CD4-positive, alpha-beta T cell (primary cell): ENCODE measurements around the gene PIK3CD. TPM values are rescaled to one million over a fixed set of nuclear protein-coding genes. Genes with fewer than 3 reads are reported as not detected.

ENCODE experiments used
- ATAC-seq: fragments of 200-7000 bp; cut with Tn5 transposase; one replicate; pipeline ENCODE4 v1.10.0; 2022; ENCODE audit warnings: mild to moderate bottlenecking; ENCODE audit not compliant: poor library complexity
- CTCF ChIA-PET: fragments of 350-600 bp; sonication (Branson Sonifier 250); formaldehyde crosslinking; loops from one replicate; lab custom pipeline; 2021; ENCODE audit warnings: antibody characterized with exemption, inconsistent platforms; lab: Charles Lee
- POLR2A ChIA-PET: fragments of 350-600 bp; sonication (Branson Sonifier 250); formaldehyde crosslinking; loops from one replicate; lab custom pipeline; 2021; ENCODE audit warnings: antibody characterized with exemption, inconsistent platforms; lab: Charles Lee
- DNase-seq, 14 experiments: peaks; one replicate each; pipeline ENCODE4 v3.0.0-alpha.2; 2013 to 2020; ENCODE audit warnings: mixed read lengths in 2 of 14
- H3K27ac ChIP-seq, 2 donors: one replicate each; pipeline versions ENCODE4 v1.5.1 to v1.7.0; 2013; ENCODE audit warnings: low read length in 2 of 2, low read depth in 1 of 2, mild to moderate bottlenecking in 1 of 2
- H3K27me3 ChIP-seq, 2 experiments: 1 replicate in 1 of 2; 2 replicates in 1 of 2; pipeline versions ENCODE4 v1.6.1 to v1.7.0; 2013; ENCODE audit warnings: low read length in 2 of 2, control low read depth in 1 of 2, mild to moderate bottlenecking in 1 of 2, moderate library complexity in 1 of 2; ENCODE audit not compliant: insufficient read depth in 2 of 2, control insufficient read depth in 1 of 2
- H3K36me3 ChIP-seq: one replicate; pipeline ENCODE4 v1.6.1; 2013; ENCODE audit warnings: low read length, control low read depth; ENCODE audit not compliant: insufficient read depth
- H3K4me1 ChIP-seq: one replicate; pipeline ENCODE4 v1.6.1; 2013; ENCODE audit warnings: low read length, control low read depth; ENCODE audit not compliant: insufficient read depth
- H3K4me3 ChIP-seq: one replicate; pipeline ENCODE4 v1.5.1; 2013; ENCODE audit warnings: mild to moderate bottlenecking, low read length, moderate library complexity
- H3K9me3 ChIP-seq, 2 experiments: 1 replicate in 1 of 2; 2 replicates in 1 of 2; pipeline versions ENCODE4 v1.6.1 to v1.7.0; 2013; ENCODE audit warnings: low read length in 2 of 2, mild to moderate bottlenecking in 2 of 2, control low read depth in 1 of 2, moderate library complexity in 1 of 2; ENCODE audit not compliant: control insufficient read depth in 1 of 2, insufficient read depth in 1 of 2
- H3K27ac Mint-ChIP-seq: one replicate; pipeline ENCODE4 v1.8.0; 2020; ENCODE audit warnings: mixed read lengths
- H3K27me3 Mint-ChIP-seq: one replicate; pipeline ENCODE4 v1.8.0; 2021; ENCODE audit warnings: mixed read lengths
- H3K36me3 Mint-ChIP-seq: one replicate; pipeline ENCODE4 v1.8.0; 2021; ENCODE audit warnings: low read depth, mixed read lengths
- H3K4me1 Mint-ChIP-seq: one replicate; pipeline ENCODE4 v1.8.0; 2021; ENCODE audit warnings: low read depth, mixed read lengths
- H3K4me3 Mint-ChIP-seq: one replicate; pipeline ENCODE4 v1.8.0; 2020; ENCODE audit warnings: mild to moderate bottlenecking, mixed read lengths
- H3K9me3 Mint-ChIP-seq: one replicate; pipeline ENCODE4 v1.8.0; 2020; ENCODE audit warnings: mixed read lengths
- intact Hi-C, 2 experiments: fragments of 100-400 bp; cut with DNase I in 1 of 2; cut with micrococcal nuclease in 1 of 2; formaldehyde crosslinking; loops; one replicate each; pipeline versions ENCODE4 v1.15.1 to v1.9.0; 2023 to 2025; cut with DNase I, micrococcal nuclease
- total RNA-seq, 174 experiments: library from RNA in 2 of 174; stranded (reverse) in 2 of 174; gene quantifications; one replicate each; pipeline ENCODE4 v1.2.3 and lab custom pipeline; 2021 to 2026
- TF ChIP-seq, protein P1 (sequence below): fragments of 200-600 bp; IDR thresholded peaks from one replicate; pipeline ENCODE4 v1.8.0; 2022; ENCODE audit warnings: antibody characterized with exemption, mild to moderate bottlenecking

PIK3CD gene
- total RNA-seq, 2 experiments from 2014 or later = 202 to 213 TPM

DNA sequence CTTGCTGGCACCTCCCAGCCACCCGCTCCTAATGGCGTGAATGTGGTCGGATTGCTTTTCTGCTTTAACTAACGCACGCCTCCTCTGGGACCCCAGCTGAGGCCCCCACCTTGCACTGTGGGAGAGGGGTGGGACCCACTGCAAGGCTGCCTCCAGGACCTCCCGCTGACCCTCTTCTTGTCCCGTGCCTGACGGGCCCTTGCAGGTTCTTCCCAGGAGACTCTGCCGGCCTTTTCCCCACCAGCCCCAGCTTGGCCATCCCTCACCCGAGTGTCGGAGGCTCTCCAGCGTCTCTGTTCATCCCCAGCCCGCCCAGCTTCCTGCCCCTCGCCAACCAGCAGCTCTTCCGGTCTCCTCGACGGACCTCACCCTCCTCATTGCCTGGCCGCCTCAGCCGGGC, 44.2 kb upstream of the PIK3CD start:
- H3K27me3 Mint-ChIP-seq = no peaks in the 10 kb centered on the region
- no peak overlapping the region for H3K27ac Mint-ChIP-seq
- H3K9me3 Mint-ChIP-seq = no peaks in the 10 kb centered on the region
- DNase-seq = no peak
- H3K4me1 Mint-ChIP-seq = no peaks in the 10 kb centered on the region
- H3K36me3 ChIP-seq = peaks cover 7% of the 10 kb centered on the region
- H3K27me3 ChIP-seq = no peaks in the 10 kb centered on the region
- intact Hi-C loops = no loop called here
- ATAC-seq = no peak
- TF ChIP-seq, protein P1, sequence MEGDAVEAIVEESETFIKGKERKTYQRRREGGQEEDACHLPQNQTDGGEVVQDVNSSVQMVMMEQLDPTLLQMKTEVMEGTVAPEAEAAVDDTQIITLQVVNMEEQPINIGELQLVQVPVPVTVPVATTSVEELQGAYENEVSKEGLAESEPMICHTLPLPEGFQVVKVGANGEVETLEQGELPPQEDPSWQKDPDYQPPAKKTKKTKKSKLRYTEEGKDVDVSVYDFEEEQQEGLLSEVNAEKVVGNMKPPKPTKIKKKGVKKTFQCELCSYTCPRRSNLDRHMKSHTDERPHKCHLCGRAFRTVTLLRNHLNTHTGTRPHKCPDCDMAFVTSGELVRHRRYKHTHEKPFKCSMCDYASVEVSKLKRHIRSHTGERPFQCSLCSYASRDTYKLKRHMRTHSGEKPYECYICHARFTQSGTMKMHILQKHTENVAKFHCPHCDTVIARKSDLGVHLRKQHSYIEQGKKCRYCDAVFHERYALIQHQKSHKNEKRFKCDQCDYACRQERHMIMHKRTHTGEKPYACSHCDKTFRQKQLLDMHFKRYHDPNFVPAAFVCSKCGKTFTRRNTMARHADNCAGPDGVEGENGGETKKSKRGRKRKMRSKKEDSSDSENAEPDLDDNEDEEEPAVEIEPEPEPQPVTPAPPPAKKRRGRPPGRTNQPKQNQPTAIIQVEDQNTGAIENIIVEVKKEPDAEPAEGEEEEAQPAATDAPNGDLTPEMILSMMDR = no peak
- no peak overlapping the region for H3K27ac ChIP-seq
- H3K4me3 Mint-ChIP-seq = no peak overlapping the region
- CTCF ChIA-PET = no interaction called here
- H3K36me3 Mint-ChIP-seq = peaks cover 10% of the 10 kb centered on the region
- H3K4me3 ChIP-seq = no peak overlapping the region
- no peaks in the 10 kb centered on the region for H3K4me1 ChIP-seq
- H3K9me3 ChIP-seq = no peaks in the 10 kb centered on the region
- POLR2A ChIA-PET = no interaction called here

DNA sequence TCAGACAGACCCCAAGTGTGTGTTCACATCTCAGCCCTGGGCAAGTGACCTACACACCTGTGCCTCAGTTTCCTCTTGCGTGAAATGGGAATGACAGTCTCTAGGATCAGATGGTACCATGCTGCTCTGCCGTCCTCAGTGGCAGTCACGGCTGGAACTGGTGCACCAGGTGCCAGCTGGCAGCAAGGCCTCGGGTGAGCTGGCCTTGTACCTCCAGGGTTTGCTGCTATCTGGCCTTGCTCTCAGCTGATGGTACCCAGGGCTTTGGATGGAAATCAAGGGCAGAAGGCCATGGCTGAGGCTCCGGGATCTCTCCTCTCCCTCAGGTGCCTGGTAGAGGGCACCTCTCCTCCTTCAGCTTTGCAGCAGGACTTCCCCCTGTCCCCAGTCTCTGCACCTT, 41.5 kb upstream of the PIK3CD start:
- H3K9me3 ChIP-seq = no peaks in the 10 kb centered on the region
- peaks cover 4% of the 10 kb centered on the region for H3K36me3 Mint-ChIP-seq
- ATAC-seq = no peak
- no peaks in the 10 kb centered on the region for H3K27me3 ChIP-seq
- no peak overlapping the region for H3K4me3 Mint-ChIP-seq
- no peaks in the 10 kb centered on the region for H3K4me1 ChIP-seq
- H3K27ac Mint-ChIP-seq = no peak overlapping the region
- intact Hi-C loops = no loop called here
- no peaks in the 10 kb centered on the region for H3K9me3 Mint-ChIP-seq
- no peak for DNase-seq
- TF ChIP-seq, protein P1 = no peak
- no peak overlapping the region for H3K4me3 ChIP-seq
- no peak overlapping the region for H3K27ac ChIP-seq
- no peaks in the 10 kb centered on the region for H3K27me3 Mint-ChIP-seq
- POLR2A ChIA-PET = no interaction called here
- H3K4me1 Mint-ChIP-seq = no peaks in the 10 kb centered on the region
- peaks cover 7% of the 10 kb centered on the region for H3K36me3 ChIP-seq
- CTCF ChIA-PET = no interaction called here

DNA sequence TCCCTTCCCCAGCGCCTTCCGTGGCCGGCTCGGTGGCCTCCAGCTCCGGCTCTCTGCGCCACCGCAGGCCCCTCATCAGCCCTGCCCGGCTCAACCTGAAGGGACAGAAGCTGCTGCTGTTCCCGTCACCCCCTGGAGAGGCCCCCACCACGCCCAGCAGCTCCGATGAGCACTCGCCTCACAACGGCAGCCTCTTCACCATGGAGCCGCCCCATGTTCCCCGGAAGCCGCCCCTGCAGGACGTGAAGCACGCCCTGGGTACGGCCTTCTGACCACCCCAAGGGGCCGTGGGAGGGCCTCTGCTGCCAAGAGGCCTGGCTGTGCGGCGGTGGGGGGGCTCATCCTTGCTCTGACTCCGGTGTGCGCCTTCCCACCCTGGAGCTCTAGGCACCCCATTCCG, 41.0 kb upstream of the PIK3CD start:
- Mint-ChIP-seq H3K4me1 (no peaks in the 10 kb centered on the region), H3K4me3 (no peak overlapping the region), H3K27me3 (no peaks in the 10 kb centered on the region), H3K9me3 (no peaks in the 10 kb centered on the region), H3K27ac (no peak overlapping the region), H3K36me3 (no peaks in the 10 kb centered on the region)
- ATAC-seq (no peak), DNase-seq (no peak)
- TF ChIP-seq, protein P1 = no peak
- Histone ChIP-seq H3K4me1 (peaks cover 2% of the 10 kb centered on the region), H3K9me3 (no peaks in the 10 kb centered on the region), H3K36me3 (peaks cover 7% of the 10 kb centered on the region), H3K27ac (no peak overlapping the region), H3K27me3 (no peaks in the 10 kb centered on the region), H3K4me3 (no peak overlapping the region)
- ChIA-PET CTCF (no interaction called here), POLR2A (no interaction called here)
- intact Hi-C loops = no loop called here
